Measurements from ENCODE around the gene PFN1. TPM values are rescaled to one million over a fixed set of nuclear protein-coding genes. Genes with fewer than 3 reads are reported as not detected.

PFN1 gene
- total RNA-seq, 1 experiment from 2014 or later = 1,213 TPM

- ChIA-PET POLR2A (interaction anchor here (0.9 kb wide), 1 partner anchor 41 kb away, joined by 3 read pairs; the partner anchor contains the start of genes RNF167 and SLC25A11), RAD21 (ENCODE audit: low non-redundant PET in 1 of 2, low total read pairs in 2 of 2, uncharacterized antibody in 2 of 2, unreplicated experiment in 2 of 2) (no interaction called here), CTCF (interaction anchor here (0.8 to 1.2 kb wide), 2 partner anchors 81 to 82 kb away, joined by 3 read pairs; no protein-coding TSS in a partner anchor)
- Histone ChIP-seq H3K4me3 (replicated peaks in 1 of 2; ENCODE audit: low read depth in 1 of 2, low read length in 2 of 2) (no peak overlapping the region), H3K9me2 (ENCODE audit: insufficient read depth) (no peaks in the 10 kb centered on the region), H3K9me3 (ENCODE audit: control insufficient read depth in 1 of 2, insufficient read depth in 1 of 2, low read depth in 1 of 2, low read length in 2 of 2) (no peaks in the 10 kb centered on the region), H3K27me3 (ENCODE audit: insufficient read depth, low read length) (no peaks in the 10 kb centered on the region), H3K4me2 (ENCODE audit: low read length) (no peak overlapping the region), H3K27ac (ENCODE audit: low read depth, low read length) (no peak overlapping the region), H3K9ac (ENCODE audit: low read length) (no peak overlapping the region), H4K20me1 (ENCODE audit: insufficient read depth) (no peaks in the 10 kb centered on the region), H3K36me3 (ENCODE audit: control insufficient read depth in 1 of 2, insufficient read depth in 2 of 2, low read length in 2 of 2) (peaks cover 10 to 28% of the 10 kb centered on the region in 2 experiments; a peak in 2 of 4 replicates), H3K4me1 (ENCODE audit: control insufficient read depth in 1 of 2, insufficient read depth in 2 of 2, low read length in 2 of 2) (peaks cover under 1 to 2% of the 10 kb centered on the region in 2 experiments; a peak in 1 of 4 replicates), H2AFZ (ENCODE audit: low read depth, low read length, poor library complexity, severe bottlenecking) (no peak overlapping the region), H3K79me2 (ENCODE audit: insufficient read depth, low read length) (peaks cover under 1% of the 10 kb centered on the region; the same call in 1 of the 2 replicates)
- BruUV-seq (replicated peaks) = no TSS peak
- peak; percentile 84 for ATAC-seq
- TF ChIP-seq CTCF (IDR thresholded peaks at IDR 0.05 in 2 of 3, conservative IDR thresholded peaks at IDR 0.05 in 1 of 3; ENCODE audit: borderline replicate concordance in 1 of 3, insufficient read depth in 1 of 3, low read depth in 2 of 3, low read length in 2 of 3) (peak; percentile 58 to 73 (median 65); a peak in 5 of 6 replicates), RAD21 (IDR thresholded peaks at IDR 0.05; ENCODE audit: low read depth) (peak; percentile 51), TCF7L2 (IDR thresholded peaks at IDR 0.05; ENCODE audit: borderline replicate concordance, extremely low read depth, insufficient read depth, insufficient read length) (no peak), SRF (IDR thresholded peaks at IDR 0.05; ENCODE audit: low read depth) (peak; percentile 31; the same call in 1 of the 2 replicates), JUND (IDR thresholded peaks at IDR 0.05) (no peak)
- intact Hi-C loops (cut with micrococcal nuclease) = loop anchor here (1.0 kb wide), 1 partner anchor 82 kb away; no protein-coding TSS in a partner anchor
- no peak for DNase-seq (ENCODE audit: low read depth, low spot score)
These were observed 32.4 kb upstream of the PFN1 start for GRCh38 chr17:4980644-4981216.

GRCh38 chr17:4978726-4979125 is 30.4 kb upstream of the PFN1 start:
- DNase-seq (ENCODE audit: low read depth, low spot score) (no peak), ATAC-seq (no peak)
- TF ChIP-seq YY1 (IDR thresholded peaks at IDR 0.05; ENCODE audit: extremely low read depth, insufficient replicate concordance, low read depth, low read length) (no peak), POLR2A (IDR thresholded peaks at IDR 0.05; ENCODE audit: borderline replicate concordance, extremely low read depth, insufficient read depth, insufficient read length) (no peak)
- Histone ChIP-seq H3K4me2 (ENCODE audit: low read length) (no peak overlapping the region), H3K9me3 (ENCODE audit: control insufficient read depth in 1 of 2, insufficient read depth in 1 of 2, low read depth in 1 of 2, low read length in 2 of 2) (no peaks in the 10 kb centered on the region), H3K36me3 (ENCODE audit: control insufficient read depth in 1 of 2, insufficient read depth in 2 of 2, low read length in 2 of 2) (peaks cover 10 to 32% of the 10 kb centered on the region in 2 experiments; a peak in 2 of 4 replicates), H3K79me2 (ENCODE audit: insufficient read depth, low read length) (no peaks in the 10 kb centered on the region), H3K27ac (ENCODE audit: low read depth, low read length) (no peak overlapping the region), H3K9ac (ENCODE audit: low read length) (no peak overlapping the region), H3K4me3 (replicated peaks in 1 of 2; ENCODE audit: low read depth in 1 of 2, low read length in 2 of 2) (no peak overlapping the region), H4K20me1 (ENCODE audit: insufficient read depth) (no peaks in the 10 kb centered on the region), H2AFZ (ENCODE audit: low read depth, low read length, poor library complexity, severe bottlenecking) (no peak overlapping the region), H3K27me3 (ENCODE audit: insufficient read depth, low read length) (no peaks in the 10 kb centered on the region), H3K4me1 (ENCODE audit: control insufficient read depth in 1 of 2, insufficient read depth in 2 of 2, low read length in 2 of 2) (0 out of 4 replicates have a peak, but pooled peaks cover 0 to 2% of the 10 kb centered on the region in 2 experiments), H3K9me2 (ENCODE audit: insufficient read depth) (no peaks in the 10 kb centered on the region)
- intact Hi-C loops (cut with micrococcal nuclease) = no loop called here
- no TSS peak for BruUV-seq (replicated peaks)
- CTCF ChIA-PET = interaction anchor here (0.6 kb wide), 1 partner anchor 1133 kb away, joined by 3 read pairs; the partner anchor contains the start of gene NCBP3
- POLR2A ChIA-PET = no interaction called here
- RAD21 ChIA-PET (ENCODE audit: low non-redundant PET in 1 of 2, low total read pairs in 2 of 2, uncharacterized antibody in 2 of 2, unreplicated experiment in 2 of 2) = interaction anchor here in 1 of 2 experiments (0.7 kb wide), 1 partner anchor 84 kb away, joined by 3 read pairs; no protein-coding TSS in a partner anchor

Measured in HCT116 (cell line).